ENCODE data around the gene CX3CR1. TPM values are rescaled to one million over a fixed set of nuclear protein-coding genes. Genes with fewer than 3 reads are reported as not detected.

CX3CR1 gene
- total RNA-seq, 2 experiments from 2014 or later, result 0.14 to 0.27 TPM

DNA sequence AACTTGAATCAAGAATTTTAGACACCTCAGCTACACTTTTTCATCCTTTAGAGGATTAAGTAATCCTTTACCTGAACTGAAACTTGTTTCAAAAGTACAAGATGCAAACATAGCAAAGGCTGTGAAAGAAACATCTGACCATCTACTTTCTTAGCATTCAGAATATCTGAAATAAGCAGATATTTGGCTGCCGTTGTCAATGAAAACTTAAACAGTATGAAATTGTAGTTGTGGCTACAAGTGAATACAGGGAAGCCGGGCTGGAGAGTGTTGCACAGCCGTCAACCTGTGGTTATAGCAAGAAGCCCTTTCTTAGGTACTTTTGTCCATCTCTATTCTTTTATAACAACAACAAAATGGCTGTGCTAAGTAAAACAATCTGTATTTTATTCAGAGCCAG is 6.9 kb upstream of the CX3CR1 start:
- peaks cover 12% of the 10 kb centered on the region for H3K4me1 Mint-ChIP-seq (ENCODE audit: low read depth)

DNA sequence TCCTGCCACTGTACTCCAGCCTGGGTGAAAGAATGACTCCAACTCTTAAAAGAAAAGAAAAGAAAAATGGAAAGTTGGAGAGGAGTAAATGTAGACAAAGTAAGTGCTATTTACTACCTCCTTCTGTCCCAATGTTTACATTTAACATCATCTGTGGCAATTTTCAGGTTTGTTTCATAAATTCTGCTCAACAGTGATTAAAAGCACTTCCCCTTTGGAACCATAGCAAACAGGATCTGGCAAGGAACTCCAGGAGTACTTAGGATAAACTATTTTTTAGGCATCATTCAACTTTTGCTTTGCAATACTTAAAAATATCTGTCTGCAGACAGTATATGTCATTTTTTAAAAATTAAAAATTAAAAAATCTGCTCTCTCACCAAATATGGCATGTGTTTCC is 5.5 kb upstream of the CX3CR1 start:
- TF ChIP-seq, protein P1, sequence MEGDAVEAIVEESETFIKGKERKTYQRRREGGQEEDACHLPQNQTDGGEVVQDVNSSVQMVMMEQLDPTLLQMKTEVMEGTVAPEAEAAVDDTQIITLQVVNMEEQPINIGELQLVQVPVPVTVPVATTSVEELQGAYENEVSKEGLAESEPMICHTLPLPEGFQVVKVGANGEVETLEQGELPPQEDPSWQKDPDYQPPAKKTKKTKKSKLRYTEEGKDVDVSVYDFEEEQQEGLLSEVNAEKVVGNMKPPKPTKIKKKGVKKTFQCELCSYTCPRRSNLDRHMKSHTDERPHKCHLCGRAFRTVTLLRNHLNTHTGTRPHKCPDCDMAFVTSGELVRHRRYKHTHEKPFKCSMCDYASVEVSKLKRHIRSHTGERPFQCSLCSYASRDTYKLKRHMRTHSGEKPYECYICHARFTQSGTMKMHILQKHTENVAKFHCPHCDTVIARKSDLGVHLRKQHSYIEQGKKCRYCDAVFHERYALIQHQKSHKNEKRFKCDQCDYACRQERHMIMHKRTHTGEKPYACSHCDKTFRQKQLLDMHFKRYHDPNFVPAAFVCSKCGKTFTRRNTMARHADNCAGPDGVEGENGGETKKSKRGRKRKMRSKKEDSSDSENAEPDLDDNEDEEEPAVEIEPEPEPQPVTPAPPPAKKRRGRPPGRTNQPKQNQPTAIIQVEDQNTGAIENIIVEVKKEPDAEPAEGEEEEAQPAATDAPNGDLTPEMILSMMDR (IDR thresholded peaks at IDR 0.05), result no peak
- Histone ChIP-seq H3K36me3 (ENCODE audit: insufficient read depth, low read length) (no peaks in the 10 kb centered on the region), H3K4me1 (ENCODE audit: insufficient read depth, low read length) (peaks cover 30% of the 10 kb centered on the region), H3K9me3 (ENCODE audit: control insufficient read depth in 1 of 2, insufficient read depth in 1 of 2, low read length in 2 of 2) (no peaks in the 10 kb centered on the region), H3K4me3 (ENCODE audit: low read length) (no peak overlapping the region), H3K27ac (ENCODE audit: low read depth in 1 of 2, low read length in 2 of 2) (no peak overlapping the region), H3K27me3 (ENCODE audit: control insufficient read depth in 1 of 2, insufficient read depth in 2 of 2, low read length in 2 of 2) (no peaks in the 10 kb centered on the region)
- intact Hi-C loops (cut with DNase I, micrococcal nuclease), result loop anchor here (5.0 to 10.0 kb wide), 3 partner anchors 78 to 791 kb away; partner anchors contain the start of gene EXOG (in 1 of the 2)
- ATAC-seq (ENCODE audit: poor library complexity), result no peak
- no peak overlapping the region for H3K4me3 Mint-ChIP-seq
- no peaks in the 10 kb centered on the region for H3K36me3 Mint-ChIP-seq (ENCODE audit: low read depth)
- H3K4me1 Mint-ChIP-seq (ENCODE audit: low read depth), result peaks cover 12% of the 10 kb centered on the region
- H3K27me3 Mint-ChIP-seq, result no peaks in the 10 kb centered on the region
- no peaks in the 10 kb centered on the region for H3K9me3 Mint-ChIP-seq
- DNase-seq, result no peak
- ChIA-PET CTCF (no interaction called here), POLR2A (no interaction called here)
- no peak overlapping the region for H3K27ac Mint-ChIP-seq

More for the DNA sequence above, 6.9 kb upstream of the CX3CR1 start:
- DNase-seq (no peak), ATAC-seq (ENCODE audit: poor library complexity) (no peak)
- ChIA-PET POLR2A (no interaction called here), CTCF (interaction anchor here (1.6 kb wide), 1 partner anchor 9 kb away, joined by 7 read pairs; no protein-coding TSS in a partner anchor)
- Histone ChIP-seq H3K9me3 (ENCODE audit: control insufficient read depth in 1 of 2, insufficient read depth in 1 of 2, low read length in 2 of 2) (no peaks in the 10 kb centered on the region), H3K27ac (ENCODE audit: low read depth in 1 of 2, low read length in 2 of 2) (no peak overlapping the region), H3K4me3 (ENCODE audit: low read length) (no peak overlapping the region), H3K36me3 (ENCODE audit: insufficient read depth, low read length) (no peaks in the 10 kb centered on the region), H3K4me1 (ENCODE audit: insufficient read depth, low read length) (peaks cover 18% of the 10 kb centered on the region), H3K27me3 (ENCODE audit: control insufficient read depth in 1 of 2, insufficient read depth in 2 of 2, low read length in 2 of 2) (no peaks in the 10 kb centered on the region)
- Mint-ChIP-seq H3K27ac (no peak overlapping the region), H3K4me3 (no peak overlapping the region), H3K9me3 (no peaks in the 10 kb centered on the region), H3K27me3 (no peaks in the 10 kb centered on the region), H3K36me3 (ENCODE audit: low read depth) (no peaks in the 10 kb centered on the region)
- intact Hi-C loops (cut with DNase I, micrococcal nuclease), result loop anchor here (5.0 to 10.0 kb wide), 3 partner anchors 79 to 792 kb away; partner anchors contain the start of gene EXOG (in 1 of the 2)
- TF ChIP-seq, protein P1 (IDR thresholded peaks at IDR 0.05), result no peak

DNA sequence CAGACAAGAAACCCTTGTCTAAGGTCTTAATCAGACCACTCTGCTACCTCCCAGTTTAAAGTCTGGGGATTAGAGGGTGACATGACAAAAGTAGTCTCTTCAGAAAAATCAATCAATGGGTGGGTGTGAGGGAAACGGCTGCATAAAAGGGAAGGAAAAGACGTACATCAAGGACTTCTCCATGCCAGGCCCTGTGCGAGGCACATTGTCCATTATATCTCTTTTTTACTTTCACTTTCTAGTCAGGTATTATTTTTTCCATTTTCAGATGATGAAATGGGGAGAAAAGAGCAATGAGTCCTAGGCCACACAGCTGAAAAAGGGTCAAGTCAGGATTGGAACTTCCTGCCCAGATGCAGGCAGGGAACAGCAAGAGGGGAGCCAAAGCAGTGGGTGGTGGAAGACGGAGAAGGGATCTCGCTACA is 4.6 kb upstream of the CX3CR1 start:
- ChIA-PET POLR2A (no interaction called here), CTCF (no interaction called here)
- ATAC-seq (ENCODE audit: poor library complexity) (no peak), DNase-seq (no peak)
- H3K27ac Mint-ChIP-seq, result no peak overlapping the region
- intact Hi-C loops (cut with DNase I, micrococcal nuclease), result loop anchor here in 1 of 2 experiments (10.0 kb wide), 1 partner anchor 790 kb away; the partner anchor contains the start of gene EXOG
- no peaks in the 10 kb centered on the region for H3K27me3 ChIP-seq (ENCODE audit: control insufficient read depth in 1 of 2, insufficient read depth in 2 of 2, low read length in 2 of 2)
- TF ChIP-seq, protein P1 (IDR thresholded peaks at IDR 0.05), result no peak
- H3K9me3 Mint-ChIP-seq, result no peaks in the 10 kb centered on the region
- H3K27me3 Mint-ChIP-seq, result no peaks in the 10 kb centered on the region
- H3K36me3 ChIP-seq (ENCODE audit: insufficient read depth, low read length), result no peaks in the 10 kb centered on the region
- peaks cover 37% of the 10 kb centered on the region for H3K4me1 ChIP-seq (ENCODE audit: insufficient read depth, low read length)
- H3K36me3 Mint-ChIP-seq (ENCODE audit: low read depth), result no peaks in the 10 kb centered on the region
- no peak overlapping the region for H3K27ac ChIP-seq (ENCODE audit: low read depth in 1 of 2, low read length in 2 of 2)
- H3K4me3 ChIP-seq (ENCODE audit: low read length), result no peak overlapping the region
- H3K9me3 ChIP-seq (ENCODE audit: control insufficient read depth in 1 of 2, insufficient read depth in 1 of 2, low read length in 2 of 2), result no peaks in the 10 kb centered on the region
- peak overlapping the region; percentile 26 for H3K4me3 Mint-ChIP-seq
- peaks cover 12% of the 10 kb centered on the region for H3K4me1 Mint-ChIP-seq (ENCODE audit: low read depth)

All from CD4-positive, alpha-beta T cell (primary cell).